HG03103 (cell line): ENCODE measurements around the gene COL6A1.
"Not testable (repeated sequence)": the region's sequence is repeated elsewhere in the genome, so short reads cannot be mapped to it uniquely, and the experiment has no call there.

Source experiments
- ATAC-seq: cut with Tn5 transposase; IDR thresholded peaks from one replicate; pipeline ENCODE4 v1.9.1; 2021; ENCODE audit warnings: low read depth; ENCODE audit not compliant: unreplicated experiment

COL6A1 gene

GRCh38 chr21:45944601-45945000 lies 37.0 kb upstream of the COL6A1 start:
- no peak for ATAC-seq

- ATAC-seq, result no peak
These were observed 36.3 kb upstream of the COL6A1 start for GRCh38 chr21:45945066-45945867.

GRCh38 chr21:45945868-45946210 lies 35.7 kb upstream of the COL6A1 start:
- ATAC-seq, result no peak

GRCh38 chr21:45947296-45947695 lies 34.3 kb upstream of the COL6A1 start:
- ATAC-seq, result no peak

- ATAC-seq, result no peak
These were observed 33.8 kb upstream of the COL6A1 start for GRCh38 chr21:45947716-45948255.

- no peak for ATAC-seq
These were observed 32.9 kb upstream of the COL6A1 start for GRCh38 chr21:45948576-45949141.

GRCh38 chr21:45949928-45950739 lies 31.4 kb upstream of the COL6A1 start:
- no peak for ATAC-seq

- ATAC-seq, result no peak
These were observed 30.6 kb upstream of the COL6A1 start for GRCh38 chr21:45950740-45951515.

- ATAC-seq, result no peak
These were observed 29.9 kb upstream of the COL6A1 start for GRCh38 chr21:45951676-45952075.

- not testable (repeated sequence) for ATAC-seq
These were observed 29.0 kb upstream of the COL6A1 start for GRCh38 chr21:45952527-45952926.

- no peak for ATAC-seq
These were observed 28.6 kb upstream of the COL6A1 start for GRCh38 chr21:45952974-45953373.

GRCh38 chr21:45954261-45954660 lies 27.3 kb upstream of the COL6A1 start:
- ATAC-seq, result no peak

- ATAC-seq, result no peak
These were observed 26.6 kb upstream of the COL6A1 start for GRCh38 chr21:45954921-45955320.

- no peak for ATAC-seq
These were observed 24.0 kb upstream of the COL6A1 start for GRCh38 chr21:45957551-45957950.

- no peak for ATAC-seq
These were observed 23.5 kb upstream of the COL6A1 start for GRCh38 chr21:45957981-45958600.

GRCh38 chr21:45959182-45959581 lies 22.4 kb upstream of the COL6A1 start:
- no peak for ATAC-seq

- no peak for ATAC-seq
These were observed 21.7 kb upstream of the COL6A1 start for GRCh38 chr21:45959779-45960390.

GRCh38 chr21:45961408-45961807 lies 20.2 kb upstream of the COL6A1 start:
- not testable (repeated sequence) for ATAC-seq

- no peak for ATAC-seq
These were observed 18.9 kb upstream of the COL6A1 start for GRCh38 chr21:45962531-45963231.
